MCF 10A (cell line): ENCODE results near the gene TMCO4. TPM values are rescaled to one million over a fixed set of nuclear protein-coding genes. Genes with fewer than 3 reads are reported as not detected.
"Not testable (repeated sequence)": the region's sequence is repeated elsewhere in the genome, so short reads cannot be mapped to it uniquely, and the experiment has no call there.

Source experiments
- BruUV-seq: library from RNA; stranded (reverse); fragments of 400-500 nt; replicated peaks from 2 replicates; lab custom pipeline; 2021; lab: Mats Ljungman, UMichigan
- CTCF ChIA-PET: fragments of 300-600 bp; sonication (Branson Sonifier 250); formaldehyde crosslinking; extraction: SDS; loops from one replicate; lab custom pipeline; 2021; ENCODE audit warnings: antibody characterized with exemption, inconsistent platforms; lab: Yijun Ruan, JAX
- POLR2A ChIA-PET: fragments of 300-600, 350-650 bp; sonication (Branson Sonifier 250); formaldehyde crosslinking; extraction: SDS; loops from one replicate; lab custom pipeline; 2020; ENCODE audit warnings: antibody characterized with exemption, inconsistent platforms; lab: Yijun Ruan, JAX
- DNase-seq: peaks from one replicate; pipeline ENCODE4 v3.0.0-alpha.2; 2018; ENCODE audit not compliant: unreplicated experiment
- H3K27ac Mint-ChIP-seq: one replicate; pipeline ENCODE4 v1.8.0; 2022; ENCODE audit warnings: mild to moderate bottlenecking, low read depth, mixed read lengths; ENCODE audit not compliant: unreplicated experiment
- H3K27me3 Mint-ChIP-seq: one replicate; pipeline ENCODE4 v1.8.0; 2022; ENCODE audit warnings: mixed read lengths; ENCODE audit not compliant: insufficient read depth, unreplicated experiment
- H3K36me3 Mint-ChIP-seq: one replicate; pipeline ENCODE4 v1.8.0; 2022; ENCODE audit warnings: mild to moderate bottlenecking, moderate library complexity, mixed read lengths; ENCODE audit not compliant: insufficient read depth, unreplicated experiment
- H3K4me1 Mint-ChIP-seq: one replicate; pipeline ENCODE4 v1.8.0; 2022; ENCODE audit warnings: mixed read lengths; ENCODE audit not compliant: insufficient read depth, unreplicated experiment
- H3K4me3 Mint-ChIP-seq: one replicate; pipeline ENCODE4 v1.8.0; 2022; ENCODE audit warnings: mild to moderate bottlenecking, moderate library complexity, mixed read lengths; ENCODE audit not compliant: unreplicated experiment
- H3K9me3 Mint-ChIP-seq: one replicate; pipeline ENCODE4 v1.8.0; 2022; ENCODE audit warnings: mixed read lengths; ENCODE audit not compliant: unreplicated experiment
- intact Hi-C: fragments of 100-400 bp; cut with micrococcal nuclease; formaldehyde crosslinking; loops from 2 replicates; pipeline ENCODE4 v1.14.1; 2022
- total RNA-seq: library from RNA; stranded (reverse); gene quantifications from 2 replicates; pipeline ENCODE4 v1.2.3, GENCODE V29; 2022
- TF ChIP-seq, protein P1 (sequence below): fragments of 200-600 bp; IDR thresholded peaks from one replicate; pipeline ENCODE4 v1.8.0; 2022; ENCODE audit warnings: antibody characterized with exemption, mild to moderate bottlenecking; ENCODE audit not compliant: unreplicated experiment

The TMCO4 gene
- total RNA-seq, 1 experiment from 2014 or later = 20.5 TPM

GRCh38 chr1:19635646-19636045 is 164.1 kb downstream of the TMCO4 start:
- Mint-ChIP-seq H3K27me3 (no peaks in the 10 kb centered on the region), H3K9me3 (no peaks in the 10 kb centered on the region), H3K4me3 (no peak overlapping the region), H3K27ac (no peak overlapping the region), H3K4me1 (peaks cover 15% of the 10 kb centered on the region), H3K36me3 (peaks cover 7% of the 10 kb centered on the region)
- ChIA-PET POLR2A (interaction anchor here (0.9 to 1.3 kb wide), 3 partner anchors 11 to 17 kb away, joined by 3 to 6 read pairs (median 3); no protein-coding TSS in a partner anchor), CTCF (interaction anchor here (0.5 to 0.7 kb wide), 3 partner anchors 18 to 273 kb away, joined by 3 to 4 read pairs (median 3); no protein-coding TSS in a partner anchor)
- TF ChIP-seq, protein P1, sequence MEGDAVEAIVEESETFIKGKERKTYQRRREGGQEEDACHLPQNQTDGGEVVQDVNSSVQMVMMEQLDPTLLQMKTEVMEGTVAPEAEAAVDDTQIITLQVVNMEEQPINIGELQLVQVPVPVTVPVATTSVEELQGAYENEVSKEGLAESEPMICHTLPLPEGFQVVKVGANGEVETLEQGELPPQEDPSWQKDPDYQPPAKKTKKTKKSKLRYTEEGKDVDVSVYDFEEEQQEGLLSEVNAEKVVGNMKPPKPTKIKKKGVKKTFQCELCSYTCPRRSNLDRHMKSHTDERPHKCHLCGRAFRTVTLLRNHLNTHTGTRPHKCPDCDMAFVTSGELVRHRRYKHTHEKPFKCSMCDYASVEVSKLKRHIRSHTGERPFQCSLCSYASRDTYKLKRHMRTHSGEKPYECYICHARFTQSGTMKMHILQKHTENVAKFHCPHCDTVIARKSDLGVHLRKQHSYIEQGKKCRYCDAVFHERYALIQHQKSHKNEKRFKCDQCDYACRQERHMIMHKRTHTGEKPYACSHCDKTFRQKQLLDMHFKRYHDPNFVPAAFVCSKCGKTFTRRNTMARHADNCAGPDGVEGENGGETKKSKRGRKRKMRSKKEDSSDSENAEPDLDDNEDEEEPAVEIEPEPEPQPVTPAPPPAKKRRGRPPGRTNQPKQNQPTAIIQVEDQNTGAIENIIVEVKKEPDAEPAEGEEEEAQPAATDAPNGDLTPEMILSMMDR = no peak
- peak; percentile 86 for DNase-seq
- BruUV-seq = no TSS peak
- intact Hi-C loops = no loop called here

DNA sequence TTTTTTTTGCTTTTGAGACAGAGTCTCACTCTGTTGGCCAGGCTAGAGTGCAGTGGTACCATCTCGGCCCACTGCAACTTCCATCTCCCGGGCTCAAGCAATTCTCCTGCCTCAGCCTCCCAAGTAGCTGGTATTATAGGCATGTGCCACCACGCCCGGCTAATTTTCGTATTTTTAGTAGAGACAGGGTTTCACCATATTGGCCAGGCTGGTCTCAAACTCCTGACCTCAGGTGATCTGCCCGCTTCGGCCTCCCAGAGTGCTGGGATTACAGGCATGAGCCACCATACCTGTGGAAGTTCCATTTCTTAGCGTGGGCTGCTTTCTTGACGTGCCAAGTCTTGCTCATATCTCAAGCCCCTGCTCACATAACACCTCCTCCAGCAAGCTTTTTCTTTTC is 164.7 kb downstream of the TMCO4 start:
- CTCF ChIA-PET = interaction anchor here (0.6 kb wide), 1 partner anchor 272 kb away, joined by 3 read pairs; no protein-coding TSS in a partner anchor
- H3K27ac Mint-ChIP-seq, DNase-seq, H3K36me3 Mint-ChIP-seq, intact Hi-C loops, H3K4me1 Mint-ChIP-seq, H3K9me3 Mint-ChIP-seq, H3K4me3 Mint-ChIP-seq, H3K27me3 Mint-ChIP-seq, BruUV-seq: not testable (repeated sequence)
- POLR2A ChIA-PET = interaction anchor here (0.9 to 1.3 kb wide), 3 partner anchors 10 to 16 kb away, joined by 3 to 6 read pairs (median 3); no protein-coding TSS in a partner anchor

- ChIA-PET POLR2A (interaction anchor here (0.6 kb wide), 1 partner anchor 22 kb away, joined by 3 read pairs; no protein-coding TSS in a partner anchor), CTCF (no interaction called here)
- Mint-ChIP-seq H3K4me3 (no peak overlapping the region), H3K27me3 (no peaks in the 10 kb centered on the region), H3K36me3 (peaks cover 13% of the 10 kb centered on the region), H3K27ac (no peak overlapping the region), H3K9me3 (no peaks in the 10 kb centered on the region), H3K4me1 (peaks cover 6% of the 10 kb centered on the region)
- BruUV-seq = no TSS peak
- DNase-seq = no peak
- intact Hi-C loops = no loop called here
- TF ChIP-seq, protein P1 = no peak
Measured at GRCh38 chr1:19633106-19633505, 166.6 kb downstream of the TMCO4 start.

Other genes starting within 250 kb of the TMCO4 start
- 70.4 and 73.3 TPM in 2 replicates for gene NBL1, start 155.6 kb downstream of the TMCO4 start, total RNA-seq
- gene HTR6, start 135.0 kb downstream of the TMCO4 start, total RNA-seq = not detected in 2 replicates
- not detected in 2 replicates for gene RNF186, start 15.4 kb upstream of the TMCO4 start, total RNA-seq
- 11.6 and 12.0 TPM in 2 replicates for gene OTUD3, start 82.5 kb upstream of the TMCO4 start, total RNA-seq
- not detected in 2 replicates for gene PLA2G2E, start 123.7 kb upstream of the TMCO4 start, total RNA-seq
- not detected in 2 replicates for gene PLA2G2A, start 179.7 kb upstream of the TMCO4 start, total RNA-seq